NB4 (cell line): ENCODE data around the gene RGS3.

ENCODE experiments used
- MYC ChIP-seq: IDR thresholded peaks from 2 replicates; pipeline ENCODE4 v1.6.1; 2011; ENCODE audit warnings: low read depth, low read length
- POLR2A ChIP-seq: IDR thresholded peaks from 2 replicates; pipeline ENCODE4 v1.6.1; 2011; ENCODE audit warnings: mild to moderate bottlenecking; ENCODE audit not compliant: insufficient read length; ENCODE audit errors: extremely low read depth
- TF ChIP-seq, protein P1 (sequence below): IDR thresholded peaks from one replicate; pipeline ENCODE4 v1.5.1; 2012; ENCODE audit warnings: low read depth, low read length
- TF ChIP-seq, protein P2 (sequence below): IDR thresholded peaks from 2 replicates; pipeline ENCODE4 v1.6.1; 2011; ENCODE audit warnings: low read depth, low read length

DNA sequence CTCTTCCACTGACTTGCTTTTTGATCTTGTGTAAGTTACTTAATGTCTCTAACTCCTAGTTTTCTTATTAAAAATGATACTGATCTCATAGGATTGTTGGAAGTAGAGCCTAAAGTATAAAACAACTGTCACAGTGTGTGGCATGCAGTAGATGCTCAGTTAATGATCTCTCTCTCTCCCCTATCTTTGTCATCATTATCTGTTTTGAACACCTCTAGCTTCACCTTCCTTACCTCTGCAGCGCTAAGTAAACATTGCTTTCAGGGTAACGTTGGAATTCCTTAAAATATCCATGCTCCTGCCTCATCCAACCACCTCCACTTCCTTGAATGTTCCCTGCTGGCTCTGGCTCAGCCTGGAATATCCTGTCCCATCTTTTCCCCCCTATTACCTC lies 110.4 kb downstream of the RGS3 start:
- TF ChIP-seq, protein P1, sequence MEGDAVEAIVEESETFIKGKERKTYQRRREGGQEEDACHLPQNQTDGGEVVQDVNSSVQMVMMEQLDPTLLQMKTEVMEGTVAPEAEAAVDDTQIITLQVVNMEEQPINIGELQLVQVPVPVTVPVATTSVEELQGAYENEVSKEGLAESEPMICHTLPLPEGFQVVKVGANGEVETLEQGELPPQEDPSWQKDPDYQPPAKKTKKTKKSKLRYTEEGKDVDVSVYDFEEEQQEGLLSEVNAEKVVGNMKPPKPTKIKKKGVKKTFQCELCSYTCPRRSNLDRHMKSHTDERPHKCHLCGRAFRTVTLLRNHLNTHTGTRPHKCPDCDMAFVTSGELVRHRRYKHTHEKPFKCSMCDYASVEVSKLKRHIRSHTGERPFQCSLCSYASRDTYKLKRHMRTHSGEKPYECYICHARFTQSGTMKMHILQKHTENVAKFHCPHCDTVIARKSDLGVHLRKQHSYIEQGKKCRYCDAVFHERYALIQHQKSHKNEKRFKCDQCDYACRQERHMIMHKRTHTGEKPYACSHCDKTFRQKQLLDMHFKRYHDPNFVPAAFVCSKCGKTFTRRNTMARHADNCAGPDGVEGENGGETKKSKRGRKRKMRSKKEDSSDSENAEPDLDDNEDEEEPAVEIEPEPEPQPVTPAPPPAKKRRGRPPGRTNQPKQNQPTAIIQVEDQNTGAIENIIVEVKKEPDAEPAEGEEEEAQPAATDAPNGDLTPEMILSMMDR = no peak
- TF ChIP-seq POLR2A (no peak), MYC (no peak)
- TF ChIP-seq, protein P2, sequence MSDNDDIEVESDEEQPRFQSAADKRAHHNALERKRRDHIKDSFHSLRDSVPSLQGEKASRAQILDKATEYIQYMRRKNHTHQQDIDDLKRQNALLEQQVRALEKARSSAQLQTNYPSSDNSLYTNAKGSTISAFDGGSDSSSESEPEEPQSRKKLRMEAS = no peak
